Osteoblast (primary cell): ENCODE data around the gene PLEKHA6. TPM values are rescaled to one million over a fixed set of nuclear protein-coding genes. Genes with fewer than 3 reads are reported as not detected.

Experiments used
- DNase-seq: peaks from one replicate; pipeline ENCODE4 v3.0.0; 2011; ENCODE audit warnings: low spot score, mixed read lengths; ENCODE audit not compliant: insufficient read length; ENCODE audit errors: missing footprints
- H2AFZ ChIP-seq: 2 replicates; pipeline ENCODE4 v1.6.0; 2011; ENCODE audit warnings: mild to moderate bottlenecking, low read length
- H3K27ac ChIP-seq: 2 replicates; pipeline ENCODE4 v1.5.1; 2011; ENCODE audit warnings: mild to moderate bottlenecking, low read depth, low read length, moderate library complexity
- H3K27me3 ChIP-seq: 2 replicates; pipeline ENCODE4 v1.6.0; 2012; ENCODE audit warnings: mild to moderate bottlenecking, control low read depth, inconsistent platforms, low read length, moderate library complexity; ENCODE audit not compliant: insufficient read depth
- H3K36me3 ChIP-seq: 2 replicates; pipeline ENCODE4 v1.5.1; 2011; ENCODE audit warnings: mild to moderate bottlenecking, low read length, control low read depth, moderate library complexity; ENCODE audit not compliant: insufficient read depth
- H3K4me1 ChIP-seq: 2 replicates; pipeline ENCODE4 v1.5.1; 2011; ENCODE audit warnings: mild to moderate bottlenecking, low read length, control low read depth, moderate library complexity; ENCODE audit not compliant: insufficient read depth
- H3K4me2 ChIP-seq: 2 replicates; pipeline ENCODE4 v1.6.0; 2011; ENCODE audit warnings: mild to moderate bottlenecking, low read length; ENCODE audit not compliant: insufficient read depth
- H3K4me3 ChIP-seq: fragments of 200-600 bp; sonication (generic); 3 replicates; pipeline ENCODE4 v1.5.1; 2012; ENCODE audit warnings: mild to moderate bottlenecking, low read length, inconsistent platforms; ENCODE audit not compliant: insufficient read depth
- H3K79me2 ChIP-seq: 2 replicates; pipeline ENCODE4 v1.6.0; 2012; ENCODE audit warnings: mild to moderate bottlenecking, low read length, control low read depth, inconsistent platforms; ENCODE audit not compliant: insufficient read depth
- H3K9me3 ChIP-seq: 2 replicates; pipeline ENCODE4 v1.5.1; 2011; ENCODE audit warnings: low read depth, low read length, control low read depth
- H4K20me1 ChIP-seq: 2 replicates; pipeline ENCODE4 v1.6.0; 2012; ENCODE audit warnings: mild to moderate bottlenecking, low read length, control low read depth; ENCODE audit not compliant: insufficient read depth
- total RNA-seq: library from RNA; depleted of rRNA; stranded (reverse); fragments of >200 nt; gene quantifications from 2 replicates; pipeline ENCODE4 v1.2.3, GENCODE V29; 2012
- TF ChIP-seq, protein P1 (sequence below): IDR thresholded peaks from 2 replicates; pipeline ENCODE4 v1.5.1; 2011; ENCODE audit warnings: mild to moderate bottlenecking, low read depth, low read length, moderate library complexity; ENCODE audit errors: extremely low read depth

The PLEKHA6 gene
- total RNA-seq, 1 donor = 0.36 TPM

DNA sequence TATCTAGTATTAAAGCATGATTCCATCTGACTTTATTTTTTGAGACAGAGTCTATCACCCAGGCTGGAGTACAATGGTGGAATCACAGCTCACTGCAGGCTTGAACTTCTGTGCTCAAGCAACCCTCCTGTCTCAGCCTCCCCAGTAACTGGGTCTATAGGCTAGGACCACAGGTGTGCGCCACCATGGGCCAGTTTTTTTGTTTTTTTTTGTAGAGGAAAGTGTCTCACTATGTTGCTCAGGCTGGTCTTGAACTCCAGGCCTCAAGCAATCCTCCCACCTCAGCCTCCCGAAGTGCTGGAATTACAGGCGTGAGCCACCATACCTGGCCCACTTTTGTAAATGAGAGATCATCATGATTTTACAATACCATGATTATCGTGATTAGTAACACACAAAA lies 42.7 kb upstream of the PLEKHA6 start:
- no peaks in the 10 kb centered on the region for H3K27me3 ChIP-seq
- H4K20me1 ChIP-seq = peaks cover 30% of the 10 kb centered on the region
- no peaks in the 10 kb centered on the region for H3K9me3 ChIP-seq
- no peak overlapping the region for H3K4me3 ChIP-seq
- H3K79me2 ChIP-seq = peaks cover 40% of the 10 kb centered on the region
- no peak for DNase-seq
- peaks cover 12% of the 10 kb centered on the region for H3K4me1 ChIP-seq
- no peak overlapping the region for H3K4me2 ChIP-seq
- H2AFZ ChIP-seq = no peak overlapping the region
- peaks cover 70% of the 10 kb centered on the region for H3K36me3 ChIP-seq
- H3K27ac ChIP-seq = no peak overlapping the region
- TF ChIP-seq, protein P1, sequence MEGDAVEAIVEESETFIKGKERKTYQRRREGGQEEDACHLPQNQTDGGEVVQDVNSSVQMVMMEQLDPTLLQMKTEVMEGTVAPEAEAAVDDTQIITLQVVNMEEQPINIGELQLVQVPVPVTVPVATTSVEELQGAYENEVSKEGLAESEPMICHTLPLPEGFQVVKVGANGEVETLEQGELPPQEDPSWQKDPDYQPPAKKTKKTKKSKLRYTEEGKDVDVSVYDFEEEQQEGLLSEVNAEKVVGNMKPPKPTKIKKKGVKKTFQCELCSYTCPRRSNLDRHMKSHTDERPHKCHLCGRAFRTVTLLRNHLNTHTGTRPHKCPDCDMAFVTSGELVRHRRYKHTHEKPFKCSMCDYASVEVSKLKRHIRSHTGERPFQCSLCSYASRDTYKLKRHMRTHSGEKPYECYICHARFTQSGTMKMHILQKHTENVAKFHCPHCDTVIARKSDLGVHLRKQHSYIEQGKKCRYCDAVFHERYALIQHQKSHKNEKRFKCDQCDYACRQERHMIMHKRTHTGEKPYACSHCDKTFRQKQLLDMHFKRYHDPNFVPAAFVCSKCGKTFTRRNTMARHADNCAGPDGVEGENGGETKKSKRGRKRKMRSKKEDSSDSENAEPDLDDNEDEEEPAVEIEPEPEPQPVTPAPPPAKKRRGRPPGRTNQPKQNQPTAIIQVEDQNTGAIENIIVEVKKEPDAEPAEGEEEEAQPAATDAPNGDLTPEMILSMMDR = no peak

DNA sequence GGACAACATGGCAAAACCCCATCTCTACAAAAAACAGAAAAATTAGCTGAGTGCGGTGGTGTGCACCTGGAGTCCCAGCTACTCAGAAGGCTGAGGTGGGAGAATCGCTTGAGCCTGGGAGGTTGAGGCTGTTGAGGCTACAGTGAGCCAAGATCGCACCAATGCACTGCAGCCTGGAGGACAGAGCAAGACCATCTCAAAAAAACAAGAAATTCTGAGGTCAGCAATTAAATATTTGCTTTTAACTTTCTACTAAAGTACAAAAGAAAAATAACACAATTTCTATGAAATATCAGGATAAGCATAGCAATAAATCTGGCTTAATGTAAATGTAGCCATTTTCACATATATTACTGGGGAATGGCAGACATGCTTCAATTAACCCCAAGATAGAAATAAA lies 42.0 kb upstream of the PLEKHA6 start:
- TF ChIP-seq, protein P1 = no peak
- Histone ChIP-seq H3K9me3 (no peaks in the 10 kb centered on the region), H3K4me3 (no peak overlapping the region), H2AFZ (no peak overlapping the region), H3K4me2 (no peak overlapping the region), H3K79me2 (peaks cover 34% of the 10 kb centered on the region), H3K4me1 (peaks cover 10% of the 10 kb centered on the region), H3K27me3 (no peaks in the 10 kb centered on the region), H4K20me1 (peaks cover 24% of the 10 kb centered on the region), H3K36me3 (peaks cover 71% of the 10 kb centered on the region), H3K27ac (no peak overlapping the region)
- DNase-seq = no peak

DNA sequence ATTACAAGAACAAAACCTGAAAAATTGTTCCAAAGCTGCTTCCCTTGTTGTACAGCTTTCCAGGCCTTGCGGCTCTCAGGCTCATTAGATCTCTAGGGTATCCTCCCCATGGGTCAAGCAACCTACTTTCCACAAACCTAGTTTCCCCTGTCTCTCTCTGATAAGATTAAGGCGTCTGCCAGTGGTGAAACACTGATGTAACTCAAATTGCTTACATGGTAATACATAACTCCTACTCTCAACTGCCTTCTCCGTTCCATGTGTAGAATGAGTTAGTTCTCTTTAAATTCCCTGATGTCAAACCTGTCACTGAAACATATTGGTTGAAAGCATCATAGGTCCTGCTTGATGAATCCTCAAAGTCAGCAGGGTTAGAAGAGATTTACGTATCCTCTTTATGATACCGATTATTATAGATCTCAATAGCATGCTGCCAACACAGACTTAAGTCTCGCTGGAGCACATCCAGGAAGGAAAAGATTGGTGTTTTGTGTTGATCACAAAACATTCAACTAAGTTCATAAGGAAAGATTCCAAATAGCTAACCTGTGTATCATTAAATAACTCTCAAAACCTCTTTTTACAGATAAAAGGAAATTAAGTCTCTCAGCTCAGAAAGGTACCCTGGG lies 41.3 kb upstream of the PLEKHA6 start:
- H3K36me3 ChIP-seq = peaks cover 64% of the 10 kb centered on the region
- no peak overlapping the region for H3K27ac ChIP-seq
- peaks cover 16% of the 10 kb centered on the region for H4K20me1 ChIP-seq
- DNase-seq = no peak
- H3K4me3 ChIP-seq = no peak overlapping the region
- H3K79me2 ChIP-seq = peaks cover 26% of the 10 kb centered on the region
- H3K4me1 ChIP-seq = peaks cover 4% of the 10 kb centered on the region
- H3K27me3 ChIP-seq = no peaks in the 10 kb centered on the region
- no peaks in the 10 kb centered on the region for H3K9me3 ChIP-seq
- TF ChIP-seq, protein P1 = no peak
- H3K4me2 ChIP-seq = no peak overlapping the region
- H2AFZ ChIP-seq = no peak overlapping the region

DNA sequence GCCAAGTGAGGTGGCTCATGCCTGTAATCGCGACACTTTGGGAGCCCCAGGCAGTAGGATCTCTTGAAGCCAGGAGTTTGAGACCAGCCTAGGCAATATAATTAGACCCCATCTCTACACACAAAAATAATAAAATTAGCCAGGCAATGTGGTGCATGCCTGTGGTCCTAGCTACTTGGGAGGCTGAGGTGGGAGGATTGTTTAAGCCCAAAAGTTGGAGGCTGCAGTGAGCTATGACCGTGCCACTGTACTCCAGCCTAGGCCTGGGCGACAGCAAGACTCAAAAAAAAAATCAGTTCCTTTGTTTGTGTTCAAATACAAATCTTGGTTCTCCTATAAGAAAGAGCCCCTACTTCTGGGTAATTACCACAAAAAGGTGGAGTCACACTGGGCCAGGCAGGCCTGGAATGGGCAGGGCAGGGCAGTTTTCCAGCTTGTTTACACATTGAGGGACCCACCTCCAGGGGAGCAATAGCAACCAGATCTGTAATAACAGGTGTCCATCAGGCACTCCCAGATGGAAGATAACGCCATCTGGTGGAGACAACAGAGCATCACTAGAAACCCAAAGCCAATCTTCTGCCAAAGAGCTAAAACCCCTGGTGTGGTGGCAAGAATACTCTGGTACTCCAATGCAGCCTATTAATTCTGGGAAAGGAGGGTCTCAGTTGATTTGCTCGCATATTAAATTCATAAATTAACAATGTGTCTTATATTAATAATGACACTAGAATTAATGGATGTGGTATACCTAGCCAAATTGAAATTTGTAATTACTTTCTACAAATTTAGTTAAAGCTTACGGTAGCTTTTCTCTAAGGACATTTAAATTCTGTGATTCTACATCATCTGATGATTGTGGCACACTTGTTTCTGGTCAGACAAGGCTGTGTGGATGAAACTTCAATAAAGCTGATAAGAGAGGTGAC lies 38.7 kb upstream of the PLEKHA6 start:
- Histone ChIP-seq H3K79me2 (peaks cover 2% of the 10 kb centered on the region), H3K4me1 (no peaks in the 10 kb centered on the region), H3K27ac (no peak overlapping the region), H4K20me1 (no peaks in the 10 kb centered on the region), H3K27me3 (no peaks in the 10 kb centered on the region), H2AFZ (no peak overlapping the region), H3K4me2 (no peak overlapping the region), H3K4me3 (no peak overlapping the region), H3K36me3 (peaks cover 39% of the 10 kb centered on the region), H3K9me3 (no peaks in the 10 kb centered on the region)
- TF ChIP-seq, protein P1 = peak; percentile 85
- DNase-seq = peak; percentile 90
